Transverse colon (tissue), 4 donors: Measurements from ENCODE around the gene GABRB3.

ENCODE experiments used
- CTCF ChIP-seq, 5 experiments: fragments of 200-600 bp in 3 of 5; fragments of 450-650 bp in 2 of 5; sonication (generic) in 3 of 5; IDR thresholded peaks; 1 replicate in 2 of 5; 2 replicates in 3 of 5; pipeline ENCODE4 v1.5.1; 2016 to 2017; ENCODE audit warnings: antibody characterized with exemption in 5 of 5, inconsistent platforms in 3 of 5, mild to moderate bottlenecking in 2 of 5, moderate library complexity in 1 of 5
- POLR2A ChIP-seq: fragments of 450-650 bp; IDR thresholded peaks from one replicate; pipeline ENCODE4 v1.6.1; 2016; ENCODE audit warnings: antibody characterized with exemption, mild to moderate bottlenecking, moderate library complexity
- POLR2AphosphoS5 ChIP-seq, 3 donors: sonication (generic); formaldehyde crosslinking; IDR thresholded peaks; one replicate each; pipeline ENCODE4 v1.6.1; 2016; ENCODE audit warnings: antibody characterized with exemption in 3 of 3

- TF ChIP-seq POLR2A (no peak), CTCF (IDR thresholded peaks at IDR 0.05) (no peak), POLR2AphosphoS5 (IDR thresholded peaks at IDR 0.05) (no peak)
Observed at GRCh38 chr15:26679927-26680326, 92.9 kb downstream of the GABRB3 start.
